Activated CD4-positive, alpha-beta T cell treated with anti-CD3 and anti-CD28 coated beads, Interleukin-2, Interleukin-4, amounts not matched to agents 100 ng/mL and 50 ng/mL, durations not matched to agents 16 hours and 8 hours (primary cell): ENCODE results near the gene CDSN.
"Not testable (repeated sequence)": the region's sequence is repeated elsewhere in the genome, so short reads cannot be mapped to it uniquely, and the experiment has no call there.

ENCODE experiments used
- DNase-seq: peaks from one replicate; pipeline ENCODE4 v3.0.0-alpha.2; 2020; ENCODE audit warnings: low spot score

The CDSN gene

GRCh38 chr6:31120151-31120915 lies at the start of gene CDSN:
TSS of gene CDSN (minus strand) at chr6:31120446. CDS start at chr6:31120419, 27 bp downstream.
- DNase-seq, result no peak

GRCh38 chr6:31169123-31169857 lies 49.0 kb upstream of the CDSN start:
- no peak for DNase-seq

GRCh38 chr6:31168606-31169005 lies 48.4 kb upstream of the CDSN start:
- DNase-seq, result no peak

- DNase-seq, result no peak
Observed at GRCh38 chr6:31165986-31166385, 45.7 kb upstream of the CDSN start.

GRCh38 chr6:31165064-31165832 lies 45.0 kb upstream of the CDSN start:
- DNase-seq, result not testable (repeated sequence)

GRCh38 chr6:31164475-31165063 lies 44.3 kb upstream of the CDSN start:
- not testable (repeated sequence) for DNase-seq

- no peak for DNase-seq
Observed at GRCh38 chr6:31163922-31164321, 43.7 kb upstream of the CDSN start.

GRCh38 chr6:31162463-31163165 lies 42.4 kb upstream of the CDSN start:
- no peak for DNase-seq

GRCh38 chr6:31161216-31162126 lies 41.2 kb upstream of the CDSN start:
- no peak for DNase-seq

- peak; percentile 46 for DNase-seq
Observed at GRCh38 chr6:31158863-31159855, 38.9 kb upstream of the CDSN start.

- peak; percentile 99 for DNase-seq
Observed at GRCh38 chr6:31158140-31158862, 38.1 kb upstream of the CDSN start, which contains the start of gene TCF19. TSS of gene TCF19 (plus strand) at chr6:31158589. CDS start at chr6:31159470, 881 bp downstream.

GRCh38 chr6:31157513-31158139 lies 37.4 kb upstream of the CDSN start, which contains the start of gene CCHCR1:
TSS of gene CCHCR1 (minus strand) at chr6:31157802. CDS start at chr6:31157600, 202 bp downstream.
- no peak for DNase-seq

GRCh38 chr6:31156641-31157040 lies 36.4 kb upstream of the CDSN start:
- no peak for DNase-seq

GRCh38 chr6:31154436-31154835 lies 34.2 kb upstream of the CDSN start:
- DNase-seq, result no peak

- DNase-seq, result no peak
Observed at GRCh38 chr6:31152781-31153180, 32.5 kb upstream of the CDSN start.

- no peak for DNase-seq
Observed at GRCh38 chr6:31149827-31150447, 29.7 kb upstream of the CDSN start.

GRCh38 chr6:31145386-31145785 lies 25.1 kb upstream of the CDSN start:
- DNase-seq, result no peak
